Measurements from ENCODE around the gene ACACA.

Gene ACACA

GRCh38 chr17:37283414-37283961 lies 123.1 kb downstream of the ACACA start:
- no peak for TF ChIP-seq CTCF (IDR thresholded peaks at IDR 0.05; ENCODE audit: low read depth, low read length, missing control alignments)
- H3K4me3 ChIP-seq (replicated peaks; ENCODE audit: low read depth, low read length), result no peak overlapping the region
- DNase-seq (ENCODE audit: extremely low read depth, low read depth), result no peak

GRCh38 chr17:37280841-37281240 lies 125.8 kb downstream of the ACACA start:
- no peak for DNase-seq (ENCODE audit: extremely low read depth, low read depth)
- TF ChIP-seq CTCF (IDR thresholded peaks at IDR 0.05; ENCODE audit: low read depth, low read length, missing control alignments), result no peak

GRCh38 chr17:37278247-37278894 lies 128.3 kb downstream of the ACACA start:
- no peak overlapping the region for H3K4me3 ChIP-seq (replicated peaks; ENCODE audit: low read depth, low read length)
- no peak for DNase-seq (ENCODE audit: extremely low read depth, low read depth)
- no peak for TF ChIP-seq CTCF (IDR thresholded peaks at IDR 0.05; ENCODE audit: low read depth, low read length, missing control alignments)

More at GRCh38 chr17:37280841-37281240, 125.8 kb downstream of the ACACA start:
- H3K4me3 ChIP-seq (replicated peaks; ENCODE audit: low read depth, low read length), result no peak overlapping the region

GRCh38 chr17:37276475-37276874 lies 130.2 kb downstream of the ACACA start:
- TF ChIP-seq CTCF (IDR thresholded peaks at IDR 0.05; ENCODE audit: low read depth, low read length, missing control alignments), result no peak
- no peak overlapping the region for H3K4me3 ChIP-seq (replicated peaks; ENCODE audit: low read depth, low read length)

GRCh38 chr17:37274461-37274860 lies 132.2 kb downstream of the ACACA start:
- TF ChIP-seq CTCF (IDR thresholded peaks at IDR 0.05; ENCODE audit: low read depth, low read length, missing control alignments), result no peak
- DNase-seq (ENCODE audit: extremely low read depth, low read depth), result no peak
- H3K4me3 ChIP-seq (replicated peaks; ENCODE audit: low read depth, low read length), result no peak overlapping the region

More at GRCh38 chr17:37276475-37276874, 130.2 kb downstream of the ACACA start:
- no peak for DNase-seq (ENCODE audit: extremely low read depth, low read depth)

- peak; percentile 7 for DNase-seq (ENCODE audit: extremely low read depth, low read depth)
- no peak for TF ChIP-seq CTCF (IDR thresholded peaks at IDR 0.05; ENCODE audit: low read depth, low read length, missing control alignments)
Observed at GRCh38 chr17:37273409-37274051, 133.1 kb downstream of the ACACA start.

More at GRCh38 chr17:37273409-37274051, 133.1 kb downstream of the ACACA start:
- H3K4me3 ChIP-seq (replicated peaks; ENCODE audit: low read depth, low read length), result no peak overlapping the region
